Keratinocyte (primary cell): Measurements from ENCODE around the gene PTGES2.

Source experiments
- EZH2 ChIP-seq: IDR thresholded peaks from one replicate; pipeline ENCODE4 v1.6.1; 2012; ENCODE audit warnings: inconsistent platforms, mild to moderate bottlenecking, low read length, moderate library complexity
- TF ChIP-seq, protein P1 (sequence below), 3 experiments: IDR thresholded peaks in 1 of 3; conservative IDR thresholded peaks in 1 of 3; optimal IDR thresholded peaks in 1 of 3; 2 replicates in 2 of 3; 3 replicates in 1 of 3; pipeline versions ENCODE3 to v1.5.1; 2011; ENCODE audit warnings: low read length in 3 of 3, mild to moderate bottlenecking in 3 of 3, moderate library complexity in 2 of 3, control low read depth in 1 of 3, inconsistent platforms in 1 of 3; ENCODE audit not compliant: insufficient read depth in 2 of 3; ENCODE audit errors: extremely low read depth in 1 of 3

DNA sequence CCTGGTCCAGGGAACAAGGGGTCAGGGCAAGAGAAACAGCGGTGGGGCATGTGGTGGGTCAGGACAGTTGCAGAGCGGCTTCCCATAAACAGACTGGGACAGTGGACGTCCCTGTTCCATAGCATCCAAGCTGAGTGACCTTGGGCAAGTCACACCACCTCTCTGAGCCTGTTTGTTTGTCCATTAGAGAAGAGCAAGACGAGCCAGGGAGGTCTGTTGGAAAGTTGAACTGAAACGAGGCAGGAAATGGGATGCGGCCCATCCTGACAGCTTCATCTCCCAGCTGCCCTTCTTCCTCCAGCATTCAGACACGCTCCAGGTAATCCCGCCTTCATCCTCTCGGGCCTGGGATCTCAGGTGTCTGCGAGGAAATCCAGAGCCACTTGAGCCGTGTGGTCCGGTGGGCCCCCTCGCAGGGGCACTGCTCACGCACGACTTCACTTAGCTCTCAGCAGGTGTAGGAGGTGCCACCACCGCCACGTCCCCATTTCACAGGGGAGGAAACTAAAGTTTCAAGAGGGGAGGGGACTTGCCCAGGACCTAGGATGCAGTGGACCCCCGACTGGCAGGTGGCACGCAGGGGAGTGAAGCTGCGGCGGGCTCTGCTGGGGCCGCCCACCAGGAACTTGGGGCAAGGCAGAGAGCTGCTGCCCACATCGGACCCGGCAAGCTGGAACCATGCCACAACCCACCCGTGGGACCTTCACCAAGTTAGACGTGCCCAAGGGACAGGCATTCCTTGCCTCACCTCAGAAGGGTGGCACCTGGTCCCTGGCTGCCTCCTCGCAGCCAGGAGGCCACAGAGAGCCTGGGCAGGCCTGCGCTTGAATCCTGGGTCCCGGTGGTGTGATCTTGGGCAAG, 13.0 kb downstream of the PTGES2 start:
- TF ChIP-seq, protein P1, sequence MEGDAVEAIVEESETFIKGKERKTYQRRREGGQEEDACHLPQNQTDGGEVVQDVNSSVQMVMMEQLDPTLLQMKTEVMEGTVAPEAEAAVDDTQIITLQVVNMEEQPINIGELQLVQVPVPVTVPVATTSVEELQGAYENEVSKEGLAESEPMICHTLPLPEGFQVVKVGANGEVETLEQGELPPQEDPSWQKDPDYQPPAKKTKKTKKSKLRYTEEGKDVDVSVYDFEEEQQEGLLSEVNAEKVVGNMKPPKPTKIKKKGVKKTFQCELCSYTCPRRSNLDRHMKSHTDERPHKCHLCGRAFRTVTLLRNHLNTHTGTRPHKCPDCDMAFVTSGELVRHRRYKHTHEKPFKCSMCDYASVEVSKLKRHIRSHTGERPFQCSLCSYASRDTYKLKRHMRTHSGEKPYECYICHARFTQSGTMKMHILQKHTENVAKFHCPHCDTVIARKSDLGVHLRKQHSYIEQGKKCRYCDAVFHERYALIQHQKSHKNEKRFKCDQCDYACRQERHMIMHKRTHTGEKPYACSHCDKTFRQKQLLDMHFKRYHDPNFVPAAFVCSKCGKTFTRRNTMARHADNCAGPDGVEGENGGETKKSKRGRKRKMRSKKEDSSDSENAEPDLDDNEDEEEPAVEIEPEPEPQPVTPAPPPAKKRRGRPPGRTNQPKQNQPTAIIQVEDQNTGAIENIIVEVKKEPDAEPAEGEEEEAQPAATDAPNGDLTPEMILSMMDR (optimal IDR thresholded peaks at IDR 0.05 in 1 of 3, IDR thresholded peaks at IDR 0.05 in 1 of 3, conservative IDR thresholded peaks at IDR 0.05 in 1 of 3; ENCODE audit: extremely low read depth in 1 of 3, insufficient read depth in 2 of 3, low read length in 3 of 3), result no peak
- no peak for TF ChIP-seq EZH2
